Measurements from ENCODE around the gene HERC3. TPM values are rescaled to one million over a fixed set of nuclear protein-coding genes. Genes with fewer than 3 reads are reported as not detected.

Gene HERC3
- total and polyA plus RNA-seq, 10 of the 15 experiments (the other 5 are each of a cell fraction or from before 2014, with no cell fraction given): 0.52 to 18.2 (median 2.8) TPM

DNA sequence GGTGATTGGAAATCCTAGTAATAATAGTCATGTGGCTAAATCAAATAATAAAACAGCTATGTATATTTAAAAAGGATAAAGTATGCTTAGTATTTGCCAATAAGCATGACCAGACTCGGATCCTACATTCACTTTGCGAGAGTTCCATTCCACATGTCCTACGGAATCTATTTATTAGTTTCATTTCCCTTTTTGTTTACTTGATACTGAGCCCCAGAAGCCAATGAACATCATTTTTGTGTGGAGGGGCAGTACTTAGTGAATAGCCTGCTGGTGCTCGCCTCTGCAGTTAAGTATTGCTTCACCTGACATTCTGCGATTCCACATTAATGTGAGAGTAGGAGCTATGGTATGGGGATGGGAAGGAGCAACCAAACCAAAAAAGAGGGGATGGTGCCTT lies 163.9 kb downstream of the HERC3 start:
- ChIA-PET SMC1A (ENCODE audit: uncharacterized antibody, unreplicated experiment) (interaction anchor here (1.2 to 2.1 kb wide), 7 partner anchors 9 to 64 kb away, joined by 3 to 6 read pairs (median 4); no protein-coding TSS in a partner anchor), RAD21 (ENCODE audit: unreplicated experiment) (interaction anchor here (0.7 kb wide), 1 partner anchor 267 kb away, joined by 3 read pairs; no protein-coding TSS in a partner anchor), POLR2A (no interaction called here), CTCF (interaction anchor here (1.3 kb wide), 2 partner anchors 9 to 231 kb away, joined by 3 to 4 read pairs; no protein-coding TSS in a partner anchor)
- H3K9ac ChIP-seq (ENCODE audit: control insufficient read depth, insufficient read depth, low read length): no peak overlapping the region
- no peak overlapping the region for H3K4me3 ChIP-seq
- H4K20me1 ChIP-seq (ENCODE audit: control insufficient read depth, insufficient read depth): no peaks in the 10 kb centered on the region
- no peak for TF ChIP-seq TCF3 (IDR thresholded peaks at IDR 0.05; ENCODE audit: borderline replicate concordance, insufficient read depth, low read depth, low read length)
- no peak for TF ChIP-seq SMAD1 (IDR thresholded peaks at IDR 0.05; ENCODE audit: low read depth, partially characterized antibody)
- TF ChIP-seq PAX5 (IDR thresholded peaks at IDR 0.05; ENCODE audit: borderline replicate concordance, low read depth, low read length): no peak
- TF ChIP-seq, protein P1, sequence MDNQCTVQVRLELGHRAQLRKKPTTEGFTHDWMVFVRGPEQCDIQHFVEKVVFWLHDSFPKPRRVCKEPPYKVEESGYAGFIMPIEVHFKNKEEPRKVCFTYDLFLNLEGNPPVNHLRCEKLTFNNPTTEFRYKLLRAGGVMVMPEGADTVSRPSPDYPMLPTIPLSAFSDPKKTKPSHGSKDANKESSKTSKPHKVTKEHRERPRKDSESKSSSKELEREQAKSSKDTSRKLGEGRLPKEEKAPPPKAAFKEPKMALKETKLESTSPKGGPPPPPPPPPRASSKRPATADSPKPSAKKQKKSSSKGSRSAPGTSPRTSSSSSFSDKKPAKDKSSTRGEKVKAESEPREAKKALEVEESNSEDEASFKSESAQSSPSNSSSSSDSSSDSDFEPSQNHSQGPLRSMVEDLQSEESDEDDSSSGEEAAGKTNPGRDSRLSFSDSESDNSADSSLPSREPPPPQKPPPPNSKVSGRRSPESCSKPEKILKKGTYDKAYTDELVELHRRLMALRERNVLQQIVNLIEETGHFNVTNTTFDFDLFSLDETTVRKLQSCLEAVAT (IDR thresholded peaks at IDR 0.05): no peak
- TF ChIP-seq ASH2L (IDR thresholded peaks at IDR 0.05; ENCODE audit: borderline replicate concordance, low read depth): no peak
- TF ChIP-seq POLR2A (IDR thresholded peaks at IDR 0.05; ENCODE audit: low read depth, low read length): no peak
- TF ChIP-seq, protein P2, sequence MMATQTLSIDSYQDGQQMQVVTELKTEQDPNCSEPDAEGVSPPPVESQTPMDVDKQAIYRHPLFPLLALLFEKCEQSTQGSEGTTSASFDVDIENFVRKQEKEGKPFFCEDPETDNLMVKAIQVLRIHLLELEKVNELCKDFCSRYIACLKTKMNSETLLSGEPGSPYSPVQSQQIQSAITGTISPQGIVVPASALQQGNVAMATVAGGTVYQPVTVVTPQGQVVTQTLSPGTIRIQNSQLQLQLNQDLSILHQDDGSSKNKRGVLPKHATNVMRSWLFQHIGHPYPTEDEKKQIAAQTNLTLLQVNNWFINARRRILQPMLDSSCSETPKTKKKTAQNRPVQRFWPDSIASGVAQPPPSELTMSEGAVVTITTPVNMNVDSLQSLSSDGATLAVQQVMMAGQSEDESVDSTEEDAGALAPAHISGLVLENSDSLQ (IDR thresholded peaks at IDR 0.05): no peak
- TF ChIP-seq, protein P3, sequence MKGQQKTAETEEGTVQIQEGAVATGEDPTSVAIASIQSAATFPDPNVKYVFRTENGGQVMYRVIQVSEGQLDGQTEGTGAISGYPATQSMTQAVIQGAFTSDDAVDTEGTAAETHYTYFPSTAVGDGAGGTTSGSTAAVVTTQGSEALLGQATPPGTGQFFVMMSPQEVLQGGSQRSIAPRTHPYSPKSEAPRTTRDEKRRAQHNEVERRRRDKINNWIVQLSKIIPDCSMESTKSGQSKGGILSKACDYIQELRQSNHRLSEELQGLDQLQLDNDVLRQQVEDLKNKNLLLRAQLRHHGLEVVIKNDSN (IDR thresholded peaks at IDR 0.05; ENCODE audit: borderline replicate concordance, extremely low read length, insufficient read depth, low read depth, low read length): no peak
- no peak for TF ChIP-seq SRF (IDR thresholded peaks at IDR 0.05; ENCODE audit: low read depth in 2 of 2, low read length in 2 of 2)
- no peak for TF ChIP-seq ATF7 (IDR thresholded peaks at IDR 0.05; ENCODE audit: low read depth)
- TF ChIP-seq PBX3 (IDR thresholded peaks at IDR 0.05; ENCODE audit: insufficient replicate concordance, low read depth, low read length): no peak
- TF ChIP-seq RELA (IDR thresholded peaks at IDR 0.05; ENCODE audit: borderline replicate concordance, partially characterized antibody): no peak
- TF ChIP-seq, protein P4, sequence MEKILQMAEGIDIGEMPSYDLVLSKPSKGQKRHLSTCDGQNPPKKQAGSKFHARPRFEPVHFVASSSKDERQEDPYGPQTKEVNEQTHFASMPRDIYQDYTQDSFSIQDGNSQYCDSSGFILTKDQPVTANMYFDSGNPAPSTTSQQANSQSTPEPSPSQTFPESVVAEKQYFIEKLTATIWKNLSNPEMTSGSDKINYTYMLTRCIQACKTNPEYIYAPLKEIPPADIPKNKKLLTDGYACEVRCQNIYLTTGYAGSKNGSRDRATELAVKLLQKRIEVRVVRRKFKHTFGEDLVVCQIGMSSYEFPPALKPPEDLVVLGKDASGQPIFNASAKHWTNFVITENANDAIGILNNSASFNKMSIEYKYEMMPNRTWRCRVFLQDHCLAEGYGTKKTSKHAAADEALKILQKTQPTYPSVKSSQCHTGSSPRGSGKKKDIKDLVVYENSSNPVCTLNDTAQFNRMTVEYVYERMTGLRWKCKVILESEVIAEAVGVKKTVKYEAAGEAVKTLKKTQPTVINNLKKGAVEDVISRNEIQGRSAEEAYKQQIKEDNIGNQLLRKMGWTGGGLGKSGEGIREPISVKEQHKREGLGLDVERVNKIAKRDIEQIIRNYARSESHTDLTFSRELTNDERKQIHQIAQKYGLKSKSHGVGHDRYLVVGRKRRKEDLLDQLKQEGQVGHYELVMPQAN (conservative IDR thresholded peaks at IDR 0.05): no peak
- no peak for TF ChIP-seq CHD2 (IDR thresholded peaks at IDR 0.05; ENCODE audit: borderline replicate concordance, low read depth, low read length)
- no peaks in the 10 kb centered on the region for H3K9me3 ChIP-seq (replicated peaks; ENCODE audit: control insufficient read depth, insufficient read depth, low read length)
- intact Hi-C loops (cut with micrococcal nuclease; ENCODE audit: unreplicated experiment): no loop called here
- no peak overlapping the region for H3K4me2 ChIP-seq (ENCODE audit: control insufficient read depth, insufficient read depth)
- H3K36me3 ChIP-seq (ENCODE audit: control insufficient read depth in 2 of 2, insufficient read depth in 2 of 2, low read length in 1 of 2): no peaks in the 10 kb centered on the region
- H3K79me2 ChIP-seq (ENCODE audit: control insufficient read depth, insufficient read depth, low read length): no peaks in the 10 kb centered on the region
- no peaks in the 10 kb centered on the region; a peak in 2 of 4 replicates for H3K27me3 ChIP-seq (replicated peaks in 1 of 2; ENCODE audit: control insufficient read depth in 2 of 2, insufficient read depth in 2 of 2, low read length in 1 of 2)
- FAIRE-seq (no peak), DNase-seq (ENCODE audit: low read depth, low spot score) (no peak), ATAC-seq (no peak)
- WGBS (ENCODE audit: insufficient coverage, insufficient replicate concordance, low lambda C conversion rate, missing lambda C conversion rate): 61% methylated on average over 5 of the region's 5 CpGs
- no TSS peak for BruUV-seq (replicated peaks)
- in situ Hi-C loops (cut with MboI): no loop called here
- no peak overlapping the region for H3K27ac ChIP-seq (ENCODE audit: control insufficient read depth, insufficient read depth)
- no peak overlapping the region for H2AFZ ChIP-seq (ENCODE audit: control insufficient read depth, low read depth, low read length)
- H3K4me1 ChIP-seq (ENCODE audit: control insufficient read depth, insufficient read depth, low read length): no peaks in the 10 kb centered on the region
